ENCODE results near the gene SDF2L1.
A peak's percentile ranks its signal among the peaks of the same experiment; 100 is the strongest.
"Not testable (repeated sequence)": the region's sequence is repeated elsewhere in the genome, so short reads cannot be mapped to it uniquely, and the experiment has no call there.

The SDF2L1 gene, protein sequence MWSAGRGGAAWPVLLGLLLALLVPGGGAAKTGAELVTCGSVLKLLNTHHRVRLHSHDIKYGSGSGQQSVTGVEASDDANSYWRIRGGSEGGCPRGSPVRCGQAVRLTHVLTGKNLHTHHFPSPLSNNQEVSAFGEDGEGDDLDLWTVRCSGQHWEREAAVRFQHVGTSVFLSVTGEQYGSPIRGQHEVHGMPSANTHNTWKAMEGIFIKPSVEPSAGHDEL

DNA sequence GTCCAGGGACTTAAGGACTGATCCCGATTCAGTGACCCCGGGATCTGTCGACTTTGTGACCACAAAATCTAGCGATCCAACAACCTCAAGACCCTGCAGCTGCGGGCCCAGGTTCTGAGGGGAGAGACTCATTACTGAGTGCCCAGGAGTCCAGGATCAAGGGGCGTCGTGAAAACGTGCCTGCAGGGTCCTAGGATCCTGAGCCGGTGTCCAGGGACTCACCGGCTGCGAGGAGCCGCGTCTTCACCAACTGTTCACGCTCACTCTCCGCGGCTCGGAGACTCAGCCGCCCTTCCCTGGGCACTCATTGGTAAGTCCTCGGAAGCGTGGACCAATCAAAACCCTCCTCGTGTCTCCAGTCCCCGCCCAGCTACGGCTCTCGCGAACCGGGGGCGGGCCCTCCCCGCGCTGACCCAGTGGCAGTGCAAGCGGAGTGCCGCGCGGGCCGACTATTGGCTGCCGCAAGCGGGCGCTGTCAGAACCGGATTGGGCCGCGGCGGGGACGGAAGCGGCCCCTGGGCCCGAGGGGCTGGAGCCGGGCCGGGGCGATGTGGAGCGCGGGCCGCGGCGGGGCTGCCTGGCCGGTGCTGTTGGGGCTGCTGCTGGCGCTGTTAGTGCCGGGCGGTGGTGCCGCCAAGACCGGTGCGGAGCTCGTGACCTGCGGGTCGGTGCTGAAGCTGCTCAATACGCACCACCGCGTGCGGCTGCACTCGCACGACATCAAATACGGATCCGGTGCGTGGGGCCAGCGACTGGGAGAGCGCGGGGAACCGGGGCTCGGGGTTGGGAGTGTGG lies at the start of gene SDF2L1:
TSS of gene SDF2L1 (plus strand) at position 514 of the 795 bp plus-strand sequence. CDS start at position 549, 35 bp downstream.
- peak; percentile 95 to 98 for DNase-seq (ENCODE audit: low read depth in 2 of 2)

DNA sequence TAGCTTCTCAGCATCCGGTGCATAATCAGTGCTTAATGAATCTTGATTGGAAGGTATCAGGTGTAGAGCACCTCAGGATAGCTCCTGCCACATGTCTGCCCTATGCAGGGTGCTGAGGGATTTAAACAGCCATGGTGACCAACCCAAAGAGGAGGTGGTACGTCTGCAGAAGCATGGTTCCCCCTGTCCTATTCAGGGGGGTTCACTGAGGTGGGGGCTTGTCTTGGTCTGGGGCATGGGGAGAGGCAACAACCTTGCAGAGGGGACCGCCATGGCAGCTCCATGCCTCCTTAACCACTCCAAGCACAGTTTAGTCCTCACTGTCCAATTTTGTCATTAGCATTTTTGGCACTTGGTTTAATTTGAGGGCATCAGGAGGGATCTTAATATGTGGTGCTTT lies 49.7 kb upstream of the SDF2L1 start:
- DNase-seq (ENCODE audit: low read depth in 2 of 2) = no peak

DNA sequence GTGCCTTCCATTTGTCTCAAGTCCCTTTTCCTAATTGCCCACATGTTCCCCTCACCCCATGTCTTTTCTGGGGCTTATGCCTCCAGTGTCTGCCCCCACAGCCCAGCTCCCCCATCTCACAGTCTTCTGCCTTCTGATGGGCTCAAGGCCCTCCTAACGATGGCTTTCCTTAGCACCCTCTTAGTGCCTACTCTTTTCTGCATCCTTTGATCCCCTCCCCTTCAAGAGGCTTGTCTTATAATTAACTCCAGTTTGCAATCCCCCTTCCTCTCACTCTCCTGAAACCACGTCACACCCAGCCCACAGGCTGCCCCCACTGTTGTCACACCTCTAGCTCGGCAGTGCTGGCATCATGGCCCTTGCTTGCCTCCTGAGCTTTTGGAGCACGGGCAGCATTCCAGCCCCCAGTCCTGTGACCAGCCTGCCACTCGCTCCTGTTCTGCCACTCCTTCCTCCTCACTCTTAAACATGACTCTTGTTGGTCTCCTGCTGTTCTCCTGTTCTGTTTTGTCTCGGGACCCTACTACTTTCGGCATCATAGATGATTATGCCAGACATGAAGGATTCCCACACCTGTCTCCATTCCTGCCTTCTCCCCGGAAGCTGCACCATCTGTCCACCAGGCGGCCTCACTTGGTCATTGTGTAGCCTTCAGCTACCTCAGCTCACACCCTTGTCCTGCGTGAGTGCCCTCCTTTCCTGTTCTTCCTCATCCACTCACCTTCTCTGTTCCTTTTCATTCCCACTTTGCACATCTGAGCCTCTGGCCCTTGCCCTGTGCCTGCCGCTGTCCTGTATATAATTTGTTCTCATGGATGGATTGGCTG lies 48.5 kb upstream of the SDF2L1 start:
- no peak for DNase-seq (ENCODE audit: low read depth in 2 of 2)

DNA sequence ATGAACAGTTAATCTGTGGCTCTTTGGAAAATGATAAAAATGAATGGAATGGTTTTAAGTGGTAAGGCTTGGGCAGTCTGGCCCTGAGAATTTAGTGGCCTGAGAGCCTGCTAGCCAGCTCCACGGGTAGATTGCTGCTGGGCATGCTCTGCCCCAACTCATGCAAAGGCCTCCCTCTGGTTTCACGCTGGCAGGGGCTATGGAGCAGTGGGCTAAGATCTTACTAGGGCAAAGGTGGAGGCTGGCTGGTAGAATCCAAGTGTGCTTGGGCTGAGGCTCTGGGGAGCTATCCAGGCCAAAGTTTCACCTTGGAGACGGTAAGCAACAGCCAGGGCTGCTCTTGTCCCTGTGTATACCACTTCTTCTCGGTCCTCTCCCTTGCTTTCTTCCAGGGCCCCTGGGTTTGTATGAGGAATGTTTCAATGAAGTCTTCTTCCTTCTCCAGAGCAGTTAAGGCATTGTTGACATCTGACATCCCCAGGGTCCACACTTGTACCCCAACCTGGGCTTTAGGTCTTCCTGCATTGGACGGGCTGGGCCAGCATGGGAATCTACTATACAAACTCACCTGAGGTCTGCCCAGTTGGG lies 47.1 kb upstream of the SDF2L1 start:
- DNase-seq (ENCODE audit: low read depth in 2 of 2) = no peak

DNA sequence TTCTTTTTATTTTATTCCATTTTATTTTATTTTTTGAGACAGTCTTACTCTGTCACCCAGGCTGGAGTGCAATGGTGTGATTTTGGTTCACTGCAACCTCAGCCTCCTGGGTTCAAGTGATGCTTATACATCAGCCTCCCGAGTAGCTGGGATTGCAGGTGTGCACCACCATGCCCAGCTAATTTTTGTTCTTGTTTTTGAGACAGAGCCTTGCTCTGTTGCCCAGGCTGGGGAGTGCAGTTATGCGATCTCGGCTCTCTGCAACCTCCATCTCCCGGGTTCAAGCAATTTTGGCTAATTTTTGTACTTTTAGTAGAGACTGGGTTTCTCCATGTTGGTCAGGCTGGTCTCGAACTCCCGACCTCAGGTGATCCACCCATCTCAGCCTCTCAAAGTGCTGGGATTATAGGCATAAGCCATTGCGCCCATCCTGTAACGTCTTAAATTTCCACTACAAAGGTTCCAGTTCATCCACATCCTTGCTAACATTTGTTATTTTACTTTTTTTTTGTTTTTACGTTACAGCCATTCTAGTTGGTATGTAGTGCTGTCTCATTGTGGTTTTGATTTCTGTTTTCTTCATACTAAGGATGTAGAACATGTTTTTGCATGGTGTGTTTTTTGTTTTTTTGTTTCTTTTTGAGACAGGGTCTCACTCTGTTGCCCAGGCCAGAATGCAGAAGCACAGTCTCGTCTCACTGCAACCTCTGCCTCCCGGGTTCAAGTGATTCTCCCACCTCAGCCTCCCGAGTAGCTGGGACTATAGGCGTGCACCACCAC lies 45.6 kb upstream of the SDF2L1 start:
- DNase-seq (ENCODE audit: low read depth in 2 of 2) = not testable (repeated sequence)

DNA sequence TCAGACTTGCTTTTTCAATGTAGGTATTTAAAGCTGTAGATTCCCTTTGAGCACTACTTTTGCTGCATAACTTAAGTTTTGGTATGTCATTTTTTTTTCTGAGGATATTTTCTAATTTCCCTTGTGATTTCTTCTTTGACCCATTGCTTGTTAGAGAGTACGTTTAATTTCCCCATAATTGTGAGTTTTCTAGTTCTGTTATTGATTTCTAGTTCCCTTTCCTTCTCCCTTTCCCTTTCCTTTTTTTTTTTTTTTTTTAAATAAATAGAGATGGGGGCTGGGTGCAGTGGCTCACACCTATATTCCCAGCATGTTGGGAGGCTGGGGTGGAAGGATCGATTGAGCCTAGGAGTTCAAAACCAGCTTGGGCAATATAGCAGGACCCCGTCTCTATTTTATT lies 43.8 kb upstream of the SDF2L1 start:
- DNase-seq (ENCODE audit: low read depth in 2 of 2) = no peak

DNA sequence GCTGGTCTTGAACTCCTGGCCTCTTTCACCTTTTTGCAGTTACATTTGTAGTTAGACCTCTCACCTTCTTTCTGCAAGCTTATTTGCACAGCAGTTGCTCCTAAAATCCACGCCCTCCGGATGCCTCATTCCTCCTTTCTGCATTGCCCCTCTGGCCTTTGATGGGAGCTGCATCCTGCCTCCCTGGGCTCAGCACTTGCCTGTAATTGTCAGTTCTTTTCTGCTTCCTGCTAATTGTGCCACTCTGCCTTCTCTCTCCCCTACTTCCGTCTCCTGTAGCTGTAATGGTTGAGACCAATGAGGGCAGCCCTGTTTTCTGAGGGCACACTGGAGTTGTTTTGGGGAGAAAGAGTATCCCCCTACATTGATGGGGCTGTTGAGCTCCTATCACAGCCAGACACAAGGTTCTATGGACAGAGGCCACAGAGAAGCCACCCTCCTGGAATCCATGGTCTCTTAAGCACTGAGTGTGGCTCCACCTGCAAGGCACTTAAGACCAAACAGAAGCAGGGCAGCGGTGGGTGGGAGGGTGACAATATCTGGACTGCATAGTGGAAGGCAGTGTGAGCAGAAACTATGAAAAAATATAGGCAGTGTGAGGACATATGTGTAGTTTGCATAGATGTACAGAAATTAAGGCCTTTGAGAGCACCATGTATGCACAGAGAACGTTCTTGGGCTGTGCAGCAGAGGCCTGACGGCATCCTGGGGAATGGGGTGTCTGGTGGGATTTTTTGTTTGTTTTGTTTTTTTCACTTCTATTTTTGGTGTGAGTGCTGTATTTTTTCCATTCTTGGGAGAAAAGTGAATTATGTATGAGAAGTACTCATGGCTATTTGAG lies 42.8 kb upstream of the SDF2L1 start:
- DNase-seq (ENCODE audit: low read depth in 2 of 2) = no peak

DNA sequence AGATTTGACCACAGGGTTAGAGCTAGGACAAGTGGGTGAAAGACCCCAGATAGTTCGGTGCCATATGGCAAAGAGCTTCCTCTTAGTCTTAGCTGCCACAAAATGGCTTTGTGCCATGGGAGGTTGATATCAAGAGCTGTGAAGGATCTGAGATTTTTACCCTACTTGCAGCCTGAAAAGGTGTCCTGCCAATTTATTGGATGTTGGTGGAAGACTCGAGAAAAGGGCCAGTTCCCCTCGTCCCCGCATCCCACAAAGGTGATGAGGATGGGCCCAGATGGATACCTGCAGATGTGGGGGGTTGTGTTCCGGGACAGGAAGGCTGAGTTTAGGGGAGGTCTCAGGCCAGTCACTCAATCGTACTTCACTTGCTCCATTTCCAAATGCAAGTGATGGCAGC lies 39.5 kb upstream of the SDF2L1 start:
- no peak for DNase-seq (ENCODE audit: low read depth in 2 of 2)

DNA sequence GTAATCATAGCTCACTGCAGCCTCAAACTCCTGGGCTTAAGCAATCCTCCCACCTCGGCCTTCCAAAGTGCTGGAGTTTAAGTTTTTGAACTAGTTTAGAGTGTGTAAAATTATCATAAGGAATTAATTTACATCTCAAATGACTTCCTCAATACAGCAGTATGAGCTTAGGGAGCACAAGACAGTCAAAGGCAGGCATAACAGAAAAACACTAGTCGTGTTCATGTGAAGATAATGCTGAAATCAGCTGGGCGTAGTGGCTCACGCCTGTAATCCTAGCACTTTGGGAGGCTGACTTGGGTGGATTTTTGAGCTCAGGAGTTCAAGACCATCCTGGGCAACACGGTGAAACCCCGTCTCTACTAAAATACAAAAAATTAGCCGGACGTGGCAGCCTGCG lies 38.1 kb upstream of the SDF2L1 start:
- DNase-seq (ENCODE audit: low read depth in 2 of 2) = no peak

DNA sequence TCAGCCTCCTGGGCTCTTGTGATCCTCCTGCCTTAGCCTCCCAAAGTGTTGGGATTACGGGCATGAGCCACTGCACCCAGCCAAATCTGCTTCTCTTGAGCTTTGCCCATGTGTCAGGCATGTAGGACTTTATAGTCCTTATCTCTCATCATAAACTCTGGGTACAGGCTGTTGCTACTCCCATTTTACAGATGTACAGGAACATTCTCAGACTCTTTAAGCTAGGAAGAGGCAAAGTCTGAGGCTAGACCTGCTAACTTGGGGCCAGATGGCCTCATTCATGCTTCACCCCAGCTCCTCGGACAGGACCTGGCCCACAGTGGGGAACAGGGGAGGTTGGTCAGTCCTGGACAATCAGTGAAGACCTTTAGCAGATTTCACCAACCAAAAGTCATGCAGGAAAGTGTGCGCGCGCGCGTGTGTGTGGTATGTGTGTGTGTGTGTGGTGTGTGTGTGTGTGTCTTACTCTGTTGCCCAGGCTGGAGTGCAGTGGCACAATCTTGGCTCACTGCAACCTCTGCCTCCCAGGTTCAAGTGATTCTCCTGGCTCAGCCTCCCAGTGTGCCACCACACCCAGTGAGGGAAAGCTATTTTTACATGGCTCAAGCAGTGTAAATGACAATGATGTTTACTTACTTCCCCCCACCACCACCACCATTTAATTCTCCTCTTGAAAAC lies 36.1 kb upstream of the SDF2L1 start:
- DNase-seq (ENCODE audit: low read depth in 2 of 2) = no peak

DNA sequence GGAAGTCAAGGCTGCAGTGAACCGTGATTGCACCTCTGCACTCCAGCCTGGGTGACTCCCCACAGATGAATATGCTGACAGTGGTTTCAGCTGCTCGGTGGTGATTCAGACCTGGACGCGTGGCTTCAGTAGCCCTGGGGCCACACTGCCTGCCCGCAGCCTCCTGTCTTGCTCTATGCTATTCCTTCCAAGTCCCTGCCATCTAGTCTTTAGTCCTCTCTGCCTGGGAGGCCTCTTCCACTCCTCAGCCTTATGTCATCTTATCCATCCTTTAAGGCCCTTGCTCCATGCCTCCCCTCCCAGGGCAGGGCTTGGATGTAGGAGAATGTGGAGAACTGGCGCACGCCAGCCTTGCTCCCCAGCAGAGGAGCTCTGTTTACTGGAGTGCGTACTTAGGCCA lies 35.3 kb upstream of the SDF2L1 start:
- DNase-seq (ENCODE audit: low read depth in 2 of 2) = no peak

DNA sequence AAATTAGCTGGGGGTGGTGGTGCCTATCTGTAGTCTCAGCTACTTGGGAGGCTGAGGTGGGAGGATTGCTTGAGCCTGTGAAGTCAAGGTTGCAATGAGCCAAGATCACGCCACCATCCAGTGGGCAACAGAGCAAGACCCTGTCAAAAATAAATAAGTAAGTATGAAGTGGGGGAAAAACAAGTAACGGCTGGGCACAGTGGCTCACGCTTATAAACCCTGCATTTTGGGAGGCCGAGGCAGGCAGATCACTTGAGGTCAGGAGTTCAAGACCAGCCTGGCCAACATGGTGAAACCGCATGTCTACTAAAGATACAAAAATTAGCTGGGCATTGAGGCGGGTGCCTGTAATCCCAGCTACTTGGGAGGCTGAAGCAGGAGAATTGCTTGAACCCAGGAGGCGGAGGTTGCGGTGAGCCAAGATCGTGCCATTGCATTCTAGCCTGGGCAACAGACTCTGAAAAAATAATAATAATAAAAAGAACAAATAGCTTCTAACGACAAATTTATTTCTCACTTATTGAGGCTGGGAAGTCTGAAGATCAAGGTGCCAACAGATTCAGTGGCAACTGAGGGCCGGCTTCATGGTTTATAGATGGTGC lies 32.4 kb upstream of the SDF2L1 start:
- not testable (repeated sequence) for DNase-seq (ENCODE audit: low read depth in 2 of 2)

DNA sequence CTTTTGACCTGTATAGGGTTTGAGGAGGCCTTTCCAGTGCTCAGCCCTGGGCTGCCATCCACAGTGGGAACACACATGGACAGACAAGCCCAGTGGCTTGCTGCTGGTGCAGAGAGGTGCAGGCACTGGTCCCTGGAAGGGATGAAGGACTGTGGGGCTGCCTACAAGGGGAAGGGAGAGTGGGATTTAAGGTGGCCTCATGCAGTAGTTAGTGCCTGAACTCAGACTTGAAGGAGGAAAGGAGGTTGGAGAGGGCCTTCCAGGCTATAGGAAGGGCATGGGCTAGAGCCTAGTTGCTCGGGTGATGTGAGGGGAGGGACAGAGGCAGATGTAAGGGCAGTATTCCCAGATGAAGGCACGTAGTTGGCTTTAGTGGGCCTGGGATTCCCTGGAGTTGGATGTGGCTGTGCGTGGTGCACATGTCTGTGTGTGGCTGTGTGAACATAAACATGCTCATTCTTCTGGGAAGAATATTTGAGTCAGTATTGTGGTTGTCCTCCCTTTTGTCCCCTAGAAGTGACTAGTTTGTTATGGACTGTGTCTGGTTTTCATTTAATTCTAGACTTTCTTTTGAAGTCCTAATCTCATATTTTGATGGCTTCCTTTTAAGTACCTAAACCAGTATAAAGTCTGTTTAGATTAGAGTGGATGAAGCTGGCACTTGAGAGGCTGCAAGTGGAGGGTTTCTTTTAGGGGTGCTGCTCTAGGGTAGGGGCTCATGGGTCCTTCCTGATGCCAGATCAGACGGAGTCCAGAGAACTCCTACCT lies 30.7 kb upstream of the SDF2L1 start:
- no peak for DNase-seq (ENCODE audit: low read depth in 2 of 2)

DNA sequence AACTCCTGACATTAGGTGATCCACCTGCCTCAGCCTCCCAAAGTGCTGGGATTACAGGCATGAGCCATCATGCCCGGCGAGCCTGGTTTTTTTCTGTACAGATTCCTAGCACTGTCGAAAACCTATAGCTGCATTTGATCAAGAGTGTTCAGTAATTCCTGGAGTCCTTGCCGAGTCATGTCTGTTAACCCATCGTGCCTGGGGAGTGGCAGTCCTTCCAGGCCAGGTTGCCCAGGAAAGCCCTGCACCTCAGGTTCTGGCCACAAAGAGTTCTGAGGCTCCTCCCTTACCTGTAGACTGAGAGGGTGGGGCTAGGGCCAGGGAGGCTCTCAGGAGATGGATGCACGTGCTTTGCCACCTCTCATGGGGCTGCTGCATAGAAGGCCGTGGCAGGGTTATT lies 29.2 kb upstream of the SDF2L1 start:
- no peak for DNase-seq (ENCODE audit: low read depth in 2 of 2)

DNA sequence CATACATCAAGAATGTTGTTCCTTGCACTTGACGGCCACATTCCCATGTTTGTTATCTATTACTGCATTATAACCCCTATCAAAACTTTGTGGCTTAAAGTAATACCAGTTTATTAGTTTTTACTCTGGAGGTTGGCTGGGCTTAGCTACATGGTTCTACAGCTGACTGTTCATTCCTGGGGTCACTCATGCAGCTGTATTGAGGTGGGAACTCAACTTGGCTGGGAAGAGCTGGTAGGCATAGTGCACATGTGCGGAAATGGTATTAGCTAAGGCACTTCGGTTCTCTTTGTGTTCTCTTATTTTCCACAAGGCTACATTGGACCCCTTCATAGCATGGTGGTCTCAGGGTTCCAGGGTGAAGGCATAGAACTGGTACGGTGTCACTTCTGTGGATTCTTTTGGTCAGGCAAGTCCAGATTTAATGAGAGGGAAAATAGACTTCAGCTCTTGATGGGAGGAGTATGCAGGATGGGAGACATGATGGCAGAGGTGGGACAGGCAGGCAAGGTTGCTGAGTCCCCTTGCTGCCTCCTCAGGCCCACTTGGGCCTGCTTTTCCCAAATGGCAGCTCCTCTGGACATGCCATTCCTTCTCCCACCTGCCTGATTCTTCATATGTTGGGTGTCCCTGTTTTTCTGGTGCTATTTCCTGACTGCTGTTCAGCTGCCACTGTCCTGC lies 28.4 kb upstream of the SDF2L1 start:
- no peak for DNase-seq (ENCODE audit: low read depth in 2 of 2)

DNA sequence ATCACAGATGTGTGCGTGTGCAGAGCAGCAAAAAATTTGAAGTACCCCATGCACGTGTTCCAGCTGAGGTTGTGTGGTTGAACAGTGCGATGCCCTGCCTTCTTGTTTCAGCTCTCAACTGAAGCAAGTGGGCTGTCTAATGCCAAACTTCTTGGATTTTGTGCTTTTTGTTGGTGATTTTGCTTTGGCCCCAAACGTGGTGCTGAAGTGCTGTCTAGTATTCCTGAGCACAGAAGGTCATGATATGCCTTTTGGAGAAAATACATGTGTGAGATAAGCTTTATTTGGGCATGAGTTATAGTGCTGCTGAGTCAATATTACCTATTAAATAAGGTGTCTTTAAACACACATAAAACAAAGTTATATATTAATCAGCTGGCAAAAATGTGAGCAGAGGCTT lies 26.4 kb upstream of the SDF2L1 start:
- DNase-seq (ENCODE audit: low read depth in 2 of 2) = no peak

DNA sequence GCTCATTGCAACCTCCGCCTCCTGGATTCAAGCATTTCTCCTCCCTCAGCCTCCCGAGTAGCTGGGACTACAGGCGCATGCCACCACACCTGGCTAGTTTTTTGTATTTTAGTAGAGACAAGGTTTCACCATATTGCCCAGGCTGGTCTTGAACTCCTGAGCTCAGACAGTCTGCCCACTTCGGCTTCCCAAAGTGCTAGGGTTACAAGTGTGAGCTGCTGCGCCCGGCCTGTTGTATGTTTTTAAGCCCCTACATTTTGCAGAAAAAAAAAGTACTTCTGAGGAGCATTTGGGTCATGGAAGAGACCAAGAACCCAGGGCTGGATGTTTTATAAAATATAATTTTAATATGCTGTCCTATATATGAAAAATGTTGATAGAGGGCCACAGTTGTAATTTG lies 24.8 kb upstream of the SDF2L1 start:
- DNase-seq (ENCODE audit: low read depth in 2 of 2) = not testable (repeated sequence)

DNA sequence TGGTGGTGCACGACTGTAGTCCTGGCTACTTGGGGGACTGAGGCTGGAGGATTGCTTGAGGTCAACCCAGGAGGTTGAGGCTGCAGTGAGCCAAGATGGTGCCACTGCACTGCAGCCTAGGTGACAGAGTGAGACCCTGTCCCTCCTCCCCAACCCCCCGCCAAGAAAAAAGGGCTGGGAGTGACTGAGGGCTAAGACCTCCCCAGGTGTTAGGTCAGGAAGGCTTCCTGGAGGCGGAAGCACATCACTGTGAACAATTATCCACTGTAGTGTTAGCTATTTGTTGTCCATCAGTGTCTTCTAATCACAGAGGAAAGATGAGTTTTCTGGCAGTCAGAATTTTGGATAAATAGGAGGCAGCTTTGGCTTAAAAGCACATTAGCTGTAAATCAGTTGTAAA lies 21.1 kb upstream of the SDF2L1 start:
- DNase-seq (ENCODE audit: low read depth in 2 of 2) = no peak

Data from stimulated activated CD4-positive, alpha-beta T cell treated with anti-CD3 and anti-CD28 coated beads, Interleukin-12 subunit alpha, Interleukin-12 subunit beta, amount 100 ng/mL, for 24 hours (primary cell).